NCI-H1092 treated with DMSO at 0.1 percent for 48 hours (cell line): ENCODE data around the gene PRM3.

ENCODE experiments used
- DNase-seq: peaks from one replicate; lab custom pipeline; 2025; lab: John Stamatoyannopoulos, UW

PRM3 gene

GRCh38 chr16:11242658-11243057 is 30.8 kb downstream of the PRM3 start:
- no peak for DNase-seq

- DNase-seq: no peak
These were observed 31.8 kb downstream of the PRM3 start for GRCh38 chr16:11241480-11242204.

DNA sequence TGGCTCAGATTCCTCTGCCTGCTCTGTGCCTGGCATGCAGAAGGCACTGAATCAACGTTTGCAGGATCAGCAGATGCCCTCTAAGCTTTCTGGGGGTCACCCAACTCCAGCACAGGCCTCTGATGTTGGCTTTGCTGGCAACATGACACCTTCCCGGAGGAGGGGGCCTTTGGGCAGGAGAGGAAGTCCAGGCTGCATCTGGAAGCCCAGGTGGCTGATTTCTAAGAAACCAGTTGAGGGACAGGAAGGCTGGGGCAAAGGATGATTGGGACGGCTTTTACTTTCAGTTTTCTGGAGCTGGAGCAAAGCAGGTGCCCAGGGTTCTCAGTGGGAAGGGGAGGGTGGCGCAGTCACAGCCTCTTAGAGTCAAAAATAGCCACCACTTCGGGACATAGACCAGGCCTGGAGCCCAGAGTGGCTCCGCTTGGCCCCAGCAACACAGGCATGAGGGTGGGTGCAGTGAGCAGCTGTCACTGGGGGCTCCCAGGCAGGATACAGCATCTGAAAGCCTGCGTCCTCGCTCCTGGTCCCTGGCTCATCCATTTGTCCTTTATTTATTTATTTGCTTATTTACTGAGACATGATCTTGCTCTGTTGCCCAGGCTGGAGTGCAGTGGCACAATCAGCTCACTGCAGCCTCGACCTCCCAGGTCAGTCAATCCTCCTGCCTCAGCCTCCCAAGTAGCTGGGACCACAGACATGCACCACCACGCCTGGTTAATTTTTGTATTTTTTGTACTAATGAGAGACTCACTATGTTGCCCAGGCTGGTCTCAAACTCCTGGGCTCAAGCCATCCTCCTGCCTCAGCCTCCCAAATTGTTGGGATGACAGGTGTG is 32.6 kb downstream of the PRM3 start:
- DNase-seq: no peak

GRCh38 chr16:11239644-11240632 is 33.5 kb downstream of the PRM3 start:
- no peak for DNase-seq

GRCh38 chr16:11238272-11239202 is 34.9 kb downstream of the PRM3 start:
- no peak for DNase-seq

- no peak for DNase-seq
These were observed 36.8 kb downstream of the PRM3 start for GRCh38 chr16:11236461-11237254.

- DNase-seq: no peak
These were observed 37.8 kb downstream of the PRM3 start for GRCh38 chr16:11235703-11235991.

DNA sequence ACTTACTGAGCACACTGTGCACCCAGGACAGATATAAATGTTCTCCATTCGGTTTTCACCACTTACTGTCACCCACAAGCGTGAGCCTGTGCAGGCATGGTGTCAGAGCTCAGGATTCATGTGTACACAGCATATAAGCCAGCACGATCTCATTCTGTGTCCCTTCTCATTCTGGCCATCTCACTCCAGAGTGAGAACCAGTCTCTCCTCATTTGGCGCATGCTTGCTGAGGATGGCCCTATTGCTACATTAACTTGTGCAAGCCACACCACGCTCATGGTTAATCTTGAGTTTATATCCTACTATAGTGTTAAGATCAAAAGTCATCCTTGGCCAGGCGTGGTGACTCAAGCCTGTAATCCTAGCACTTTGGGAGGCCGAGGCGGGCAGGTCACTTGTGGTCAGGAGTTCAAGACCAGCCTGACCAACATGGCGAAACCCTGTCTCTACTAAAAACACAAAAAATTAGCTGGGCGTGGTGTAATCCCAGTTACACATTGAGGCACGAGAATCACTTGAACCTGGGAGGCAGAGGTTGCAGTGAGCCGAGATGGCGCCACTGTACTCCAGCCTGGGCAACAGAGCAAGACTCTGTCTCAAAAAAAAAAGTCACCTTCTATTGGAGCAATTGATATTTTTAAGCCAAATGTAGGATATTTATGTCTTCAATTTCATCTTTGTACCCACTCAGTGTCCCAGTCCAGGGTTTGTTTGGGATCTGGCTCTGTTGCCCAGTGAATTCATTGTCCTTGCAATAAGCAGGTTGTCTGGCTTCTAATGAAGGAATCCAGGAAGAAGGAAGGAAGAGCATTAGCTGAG is 38.3 kb downstream of the PRM3 start:
- no peak for DNase-seq

DNA sequence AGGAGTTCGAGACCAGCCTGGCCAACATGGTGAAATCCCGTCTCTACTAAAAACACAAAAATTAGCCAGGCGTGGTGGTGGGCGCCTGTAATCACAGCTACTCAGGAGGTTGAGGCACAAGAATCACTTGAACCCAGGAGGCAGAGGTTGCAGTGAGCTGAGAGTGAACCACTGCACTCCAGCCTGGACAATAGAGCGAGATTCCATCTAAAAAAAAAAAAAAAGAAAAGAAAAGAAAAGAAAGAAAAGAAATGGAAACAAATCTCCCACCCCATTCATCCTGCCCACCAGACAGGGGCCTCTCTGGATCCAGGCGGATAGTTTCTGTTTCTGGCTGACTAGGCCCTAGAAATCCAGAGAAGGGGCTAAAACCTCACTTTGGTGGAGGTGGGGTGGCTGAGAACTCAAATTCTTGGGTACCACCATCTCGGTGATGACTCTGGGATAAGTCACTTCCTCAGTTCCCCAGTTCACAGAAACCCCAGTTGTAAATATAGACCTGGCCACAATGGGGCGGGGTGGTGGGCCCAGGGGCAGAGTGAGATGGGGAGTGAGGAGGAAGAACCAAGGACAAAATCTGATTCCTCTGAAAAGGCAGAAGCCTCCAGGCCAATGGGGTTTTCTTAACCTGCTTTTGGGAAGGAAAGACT is 39.6 kb downstream of the PRM3 start:
- no peak for DNase-seq

GRCh38 chr16:11232852-11233726 is 40.3 kb downstream of the PRM3 start:
- DNase-seq: no peak

- no peak for DNase-seq
These were observed 41.1 kb downstream of the PRM3 start for GRCh38 chr16:11232302-11232851.

- no peak for DNase-seq
These were observed 42.0 kb downstream of the PRM3 start for GRCh38 chr16:11231367-11231970.

DNA sequence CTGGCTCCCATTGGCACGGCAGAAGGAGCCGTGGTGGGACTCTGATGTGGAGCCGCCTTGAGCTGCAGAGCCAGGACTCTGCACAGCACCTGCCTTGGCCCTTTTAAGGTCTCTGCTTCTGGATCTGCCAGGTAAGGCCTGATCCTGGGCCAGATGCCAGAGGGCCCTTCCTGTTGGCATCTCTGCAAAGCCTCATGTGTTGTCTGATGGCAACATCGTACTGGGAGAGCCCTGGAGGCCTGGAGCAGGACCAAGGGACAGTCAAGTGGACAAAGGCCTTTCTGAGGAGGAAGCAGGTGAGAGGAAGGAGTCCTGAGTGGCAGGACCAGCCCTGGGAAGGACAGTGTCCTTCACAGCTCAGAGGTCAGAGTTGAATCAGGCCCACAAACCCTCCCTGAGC is 43.5 kb downstream of the PRM3 start:
- DNase-seq: peak; percentile 18

DNA sequence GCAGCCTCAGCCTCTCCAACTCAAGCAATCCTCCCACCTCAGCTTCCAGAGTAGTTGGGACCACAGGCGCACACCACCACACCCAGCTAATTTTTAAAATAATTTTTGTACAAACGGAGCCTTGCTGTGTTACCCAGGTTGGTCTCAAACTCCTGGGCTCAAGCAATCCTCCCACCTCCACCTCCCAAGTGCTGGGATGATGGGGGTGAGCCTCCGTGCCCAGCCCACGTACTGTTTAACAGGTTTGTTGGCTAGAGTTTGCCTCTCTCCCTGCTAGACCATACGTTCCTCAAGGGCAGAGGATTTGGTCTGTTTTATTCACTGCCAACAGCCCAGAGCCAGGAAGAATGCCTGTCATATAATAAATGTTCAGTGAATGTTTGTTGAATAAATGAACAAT is 44.0 kb downstream of the PRM3 start:
- no peak for DNase-seq

DNA sequence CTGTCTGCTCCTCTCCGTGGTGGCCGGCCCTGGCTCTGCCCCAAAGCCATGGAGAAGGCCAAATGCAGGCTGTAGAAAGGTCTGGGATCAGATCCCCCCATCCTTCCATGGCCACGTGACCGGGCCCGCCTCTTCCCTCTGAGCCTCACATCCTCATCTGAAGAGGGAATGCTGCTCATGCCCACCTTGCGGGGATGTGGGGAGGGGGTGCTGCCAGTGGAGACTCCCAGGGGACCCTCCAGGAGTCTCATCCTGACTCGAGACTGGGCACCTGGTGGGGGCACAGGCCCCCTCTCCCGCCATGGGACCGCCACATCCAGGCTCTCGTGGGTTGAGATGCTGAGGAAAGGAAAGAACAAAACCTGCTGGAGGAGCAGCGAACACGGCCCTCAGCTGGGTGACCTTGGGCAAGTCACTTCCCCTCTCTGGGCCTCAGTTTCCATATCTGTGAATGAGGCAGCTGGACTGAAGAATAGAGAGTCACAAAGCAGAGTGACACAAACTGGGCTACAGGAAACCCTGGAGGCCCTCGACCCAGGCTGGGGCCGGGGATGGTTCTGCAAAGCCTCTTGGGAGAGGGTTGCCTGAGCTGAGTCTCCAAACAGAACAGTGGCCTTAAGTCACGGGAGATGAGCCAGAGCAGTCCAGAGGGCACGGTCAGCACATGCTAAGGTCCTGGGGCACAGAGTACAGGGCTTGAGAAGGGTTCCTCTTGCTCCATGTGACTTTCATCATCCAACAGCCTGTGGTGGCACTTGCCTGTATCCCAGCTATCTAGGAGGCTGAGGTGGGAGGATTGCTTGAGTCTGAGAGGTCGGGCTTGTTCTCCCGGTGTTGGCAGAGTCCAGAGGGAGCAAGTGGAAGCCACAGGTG is 47.5 kb downstream of the PRM3 start:
- no peak for DNase-seq
